BE2C (cell line): ENCODE data around the gene TTLL10.
A peak's percentile ranks its signal among the peaks of the same experiment; 100 is the strongest.

Experiments
- DNase-seq: peaks from one replicate; pipeline ENCODE4 v3.0.0-alpha.2; 2020
- H3K27me3 ChIP-seq: fragments of 250-450 bp; sonication (Bioruptor Pico); 2 replicates; pipeline ENCODE4 v1.5.1; 2020; ENCODE audit warnings: mild to moderate bottlenecking
- H3K36me3 ChIP-seq: fragments of 250-450 bp; sonication (Bioruptor Pico); 2 replicates; pipeline ENCODE4 v1.5.1; 2020; ENCODE audit warnings: mild to moderate bottlenecking
- H3K4me1 ChIP-seq: fragments of 250-450 bp; sonication (Bioruptor Pico); 2 replicates; pipeline ENCODE4 v1.5.1; 2020
- H3K4me3 ChIP-seq: 2 replicates; pipeline ENCODE4 v1.5.1; 2011; ENCODE audit warnings: low read depth, low read length
- H3K9me3 ChIP-seq: fragments of 250-450 bp; sonication (Bioruptor Pico); 2 replicates; pipeline ENCODE4 v1.5.1; 2020
- CTCF ChIP-seq: IDR thresholded peaks from 2 replicates; pipeline ENCODE4 v1.5.1; 2012; ENCODE audit warnings: mild to moderate bottlenecking, low read depth, low read length

Gene TTLL10

GRCh38 chr1:1205769-1206375 lies 32.2 kb downstream of the TTLL10 start:
- TF ChIP-seq CTCF: no peak
- peak; percentile 11 for DNase-seq
- no peaks in the 10 kb centered on the region for H3K4me1 ChIP-seq
- H3K4me3 ChIP-seq: no peak overlapping the region
- peaks cover 26% of the 10 kb centered on the region for H3K27me3 ChIP-seq
- no peaks in the 10 kb centered on the region for H3K9me3 ChIP-seq
- H3K36me3 ChIP-seq: no peaks in the 10 kb centered on the region

DNA sequence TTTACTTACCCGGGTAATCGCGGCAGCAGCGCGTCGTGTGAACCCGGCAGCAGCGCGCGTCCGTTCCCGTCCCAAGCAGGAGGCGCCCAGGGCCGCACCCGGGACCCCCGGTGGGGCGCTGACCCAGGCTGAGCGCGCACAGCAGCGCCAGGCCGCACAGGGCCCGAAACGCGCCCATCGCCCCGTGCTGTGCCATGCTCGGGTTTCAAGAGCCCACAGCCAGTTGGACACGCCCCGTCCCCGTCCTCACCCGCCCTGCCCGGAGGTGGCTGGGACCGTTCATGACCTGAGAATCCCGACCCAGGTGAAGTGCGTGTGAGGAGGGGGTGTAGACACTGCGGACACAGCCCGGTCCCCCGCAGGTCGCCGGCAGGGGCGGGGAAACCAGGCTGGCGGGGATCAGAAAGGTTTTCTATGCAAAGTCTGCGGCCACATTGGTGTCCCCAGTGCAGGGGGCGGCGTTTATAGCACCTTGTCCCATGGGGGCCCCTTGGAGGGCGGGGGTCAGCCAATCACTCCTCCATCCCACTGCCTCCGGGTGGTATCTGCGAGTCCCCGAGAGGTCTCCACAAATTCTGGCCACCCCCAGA lies 32.8 kb downstream of the TTLL10 start, which contains the start of gene TNFRSF18:
Gene TNFRSF18, minus strand, starts transcription at position 217 of the 590 bp plus-strand sequence. Its CDS starts 21 bp downstream, at position 196.
- peaks cover 20% of the 10 kb centered on the region for H3K27me3 ChIP-seq
- H3K4me3 ChIP-seq: no peak within 1 kb of the TSS
- DNase-seq: peak; percentile 11
- H3K9me3 ChIP-seq: no peaks in the 10 kb centered on the region
- TF ChIP-seq CTCF: no peak
- H3K36me3 ChIP-seq: no peaks in the 10 kb centered on the region
- H3K4me1 ChIP-seq: no peaks in the 10 kb centered on the region

GRCh38 chr1:1206966-1207531 lies 33.4 kb downstream of the TTLL10 start:
- H3K4me3 ChIP-seq: no peak overlapping the region
- TF ChIP-seq CTCF: no peak
- H3K9me3 ChIP-seq: no peaks in the 10 kb centered on the region
- H3K27me3 ChIP-seq: peaks cover 20% of the 10 kb centered on the region
- no peaks in the 10 kb centered on the region for H3K4me1 ChIP-seq
- no peaks in the 10 kb centered on the region for H3K36me3 ChIP-seq
- peak; percentile 12 for DNase-seq

GRCh38 chr1:1207571-1207892 lies 33.9 kb downstream of the TTLL10 start:
- Histone ChIP-seq H3K27me3 (peaks cover 20% of the 10 kb centered on the region), H3K9me3 (no peaks in the 10 kb centered on the region), H3K4me1 (no peaks in the 10 kb centered on the region), H3K36me3 (no peaks in the 10 kb centered on the region), H3K4me3 (no peak overlapping the region)
- no peak for TF ChIP-seq CTCF
- DNase-seq: no peak

DNA sequence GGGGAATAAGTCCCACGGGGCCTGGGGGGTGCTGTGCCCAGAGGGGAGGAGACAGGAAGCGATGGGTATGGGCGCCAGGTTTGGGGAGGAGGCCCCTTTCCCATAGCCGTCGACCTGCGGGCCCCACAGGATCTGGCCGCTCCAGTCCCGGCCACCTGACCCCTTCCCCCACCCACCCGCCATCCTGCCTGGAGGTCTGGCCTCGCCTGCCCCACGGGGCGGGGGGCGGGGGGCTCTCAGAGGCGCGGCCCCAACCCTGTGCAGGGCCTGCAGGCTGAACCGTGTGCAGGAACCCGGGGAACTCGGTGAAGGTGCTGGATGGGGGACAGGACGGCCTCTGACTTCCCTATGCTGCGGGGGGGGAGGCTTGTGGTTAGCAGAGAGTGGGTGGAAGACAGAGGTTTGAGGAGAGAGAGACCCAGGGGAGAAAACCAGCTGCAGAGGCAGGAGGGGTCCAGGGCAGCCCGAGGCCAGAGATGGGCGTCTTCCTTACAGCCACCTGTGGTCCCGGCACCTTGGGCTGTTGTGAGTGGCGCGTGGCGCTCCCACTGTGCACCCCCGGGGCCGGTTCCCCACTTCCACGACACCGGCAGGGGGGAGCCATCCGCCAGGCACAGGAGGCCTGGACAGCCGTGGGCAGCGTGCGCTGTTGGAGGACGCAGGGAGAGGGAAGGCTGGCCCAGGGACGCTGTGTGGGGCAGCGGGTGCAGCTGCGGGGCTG lies 35.2 kb downstream of the TTLL10 start:
- peak; percentile 13 for DNase-seq
- TF ChIP-seq CTCF: no peak
- Histone ChIP-seq H3K4me3 (no peak overlapping the region), H3K36me3 (no peaks in the 10 kb centered on the region), H3K9me3 (no peaks in the 10 kb centered on the region), H3K27me3 (peaks cover 20% of the 10 kb centered on the region), H3K4me1 (no peaks in the 10 kb centered on the region)
